ENCODE measurements around the gene MMP14.

DNA sequence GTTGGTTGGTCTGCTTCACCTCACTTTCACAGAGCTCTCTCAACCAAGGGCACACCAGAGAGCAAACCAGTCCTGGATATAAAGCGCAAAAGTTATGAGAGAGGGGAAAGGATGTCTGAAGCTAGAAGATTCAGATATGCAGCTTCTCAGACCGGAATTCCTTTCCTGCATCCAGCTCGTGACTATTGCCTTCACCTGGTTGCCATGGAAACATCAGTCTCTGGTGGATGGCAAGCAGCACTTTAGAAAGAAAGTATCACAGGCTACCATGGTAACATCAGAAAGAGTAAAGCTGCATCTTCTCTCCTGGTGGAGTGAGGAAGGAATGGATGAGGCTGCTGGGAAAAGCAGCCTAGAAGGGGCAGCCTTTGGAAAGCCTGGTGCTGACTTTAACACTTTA is 60.4 kb downstream of the MMP14 start:
- TF ChIP-seq CTCF (conservative IDR thresholded peaks at IDR 0.05; ENCODE audit: low read length) (no peak), EZH2phosphoT487 (IDR thresholded peaks at IDR 0.05; ENCODE audit: borderline replicate concordance, low read depth, low read length) (no peak)
